Activated B cell treated with CpG ODN at 0.5 μM for 24 hours (primary cell): Measurements from ENCODE around the gene CAMTA1. TPM values are rescaled to one million over a fixed set of nuclear protein-coding genes. Genes with fewer than 3 reads are reported as not detected.

Experiments used
- ATAC-seq: fragments of 200-7000 bp; cut with Tn5 transposase; one replicate; pipeline ENCODE4 v1.10.0; 2021; ENCODE audit warnings: low read depth, mild to moderate bottlenecking, moderate library complexity
- CTCF ChIA-PET: fragments of 350-600 bp; sonication (Branson Sonifier 250); formaldehyde crosslinking; loops from one replicate; lab custom pipeline; 2021; ENCODE audit warnings: antibody characterized with exemption; lab: Charles Lee
- POLR2A ChIA-PET: fragments of 350-600 bp; sonication (Branson Sonifier 250); formaldehyde crosslinking; loops from one replicate; lab custom pipeline; 2021; ENCODE audit warnings: antibody characterized with exemption; lab: Charles Lee
- DNase-seq: peaks from one replicate; pipeline ENCODE4 v3.0.0; 2022
- H3K27ac Mint-ChIP-seq: one replicate; pipeline ENCODE4 v1.8.0; 2020; ENCODE audit warnings: mixed read lengths
- H3K27me3 Mint-ChIP-seq: one replicate; pipeline ENCODE4 v1.8.0; 2021; ENCODE audit warnings: mixed read lengths
- H3K36me3 Mint-ChIP-seq: one replicate; pipeline ENCODE4 v1.8.0; 2021; ENCODE audit warnings: low read depth, mixed read lengths
- H3K4me1 Mint-ChIP-seq: one replicate; pipeline ENCODE4 v1.8.0; 2021; ENCODE audit warnings: mixed read lengths
- H3K4me3 Mint-ChIP-seq: one replicate; pipeline ENCODE4 v1.8.0; 2020; ENCODE audit warnings: mild to moderate bottlenecking, mixed read lengths
- H3K9me3 Mint-ChIP-seq: one replicate; pipeline ENCODE4 v1.8.0; 2020; ENCODE audit warnings: mixed read lengths
- CTCF ChIP-seq: fragments of 200-600 bp; IDR thresholded peaks from one replicate; pipeline ENCODE4 v1.8.0; 2022; ENCODE audit warnings: antibody characterized with exemption, mild to moderate bottlenecking
- intact Hi-C: fragments of 100-400 bp; cut with micrococcal nuclease; formaldehyde crosslinking; loops from one replicate; pipeline ENCODE4 v1.15.1; 2024
- total RNA-seq: library from RNA; stranded (reverse); gene quantifications from 2 replicates; pipeline ENCODE4 v1.2.3, GENCODE V29; 2022

The CAMTA1 gene
- total RNA-seq, 1 donor from 2014 or later: 49.8 TPM

GRCh38 chr1:6774381-6774780, 10.9 kb upstream of the CAMTA1 start:
- Mint-ChIP-seq H3K27me3 (no peaks in the 10 kb centered on the region), H3K4me1 (peaks cover 47% of the 10 kb centered on the region), H3K36me3 (no peaks in the 10 kb centered on the region), H3K27ac (no peak overlapping the region), H3K4me3 (no peak overlapping the region), H3K9me3 (peaks cover 2% of the 10 kb centered on the region)
- no peak for ATAC-seq
- no peak for TF ChIP-seq CTCF
- CTCF ChIA-PET: no interaction called here
- intact Hi-C loops: no loop called here
- POLR2A ChIA-PET: no interaction called here
- DNase-seq: no peak

- no peaks in the 10 kb centered on the region for H3K36me3 Mint-ChIP-seq
- CTCF ChIA-PET: no interaction called here
- intact Hi-C loops: no loop called here
- peaks cover 44% of the 10 kb centered on the region for H3K4me1 Mint-ChIP-seq
- DNase-seq: no peak
- POLR2A ChIA-PET: no interaction called here
- TF ChIP-seq CTCF: no peak
- H3K4me3 Mint-ChIP-seq: no peak overlapping the region
- H3K27me3 Mint-ChIP-seq: no peaks in the 10 kb centered on the region
- ATAC-seq: no peak
- peaks cover 2% of the 10 kb centered on the region for H3K9me3 Mint-ChIP-seq
- no peak overlapping the region for H3K27ac Mint-ChIP-seq
These were observed 9.8 kb upstream of the CAMTA1 start for GRCh38 chr1:6775261-6776043.

- peaks cover 35% of the 10 kb centered on the region for H3K4me1 Mint-ChIP-seq
- intact Hi-C loops: no loop called here
- DNase-seq (no peak), ATAC-seq (no peak)
- H3K9me3 Mint-ChIP-seq: peaks cover 2% of the 10 kb centered on the region
- no peaks in the 10 kb centered on the region for H3K36me3 Mint-ChIP-seq
- no peaks in the 10 kb centered on the region for H3K27me3 Mint-ChIP-seq
- ChIA-PET POLR2A (no interaction called here), CTCF (no interaction called here)
- H3K27ac Mint-ChIP-seq: no peak overlapping the region
- H3K4me3 Mint-ChIP-seq: peak overlapping the region; percentile 56
- TF ChIP-seq CTCF: no peak
These were observed 8.9 kb upstream of the CAMTA1 start for GRCh38 chr1:6776389-6776788.

- ChIA-PET POLR2A (no interaction called here), CTCF (interaction anchor here (1.2 kb wide), 1 partner anchor 19 kb away, joined by 3 read pairs; no protein-coding TSS in a partner anchor)
- Mint-ChIP-seq H3K9me3 (peaks cover 2% of the 10 kb centered on the region), H3K4me3 (peak overlapping the region; percentile 56), H3K36me3 (no peaks in the 10 kb centered on the region), H3K4me1 (peaks cover 30% of the 10 kb centered on the region), H3K27me3 (no peaks in the 10 kb centered on the region), H3K27ac (peak overlapping the region; percentile 74)
- ATAC-seq: peak; percentile 71
- TF ChIP-seq CTCF: no peak
- intact Hi-C loops: no loop called here
- DNase-seq: no peak
These were observed 8.4 kb upstream of the CAMTA1 start for GRCh38 chr1:6776895-6777294.

GRCh38 chr1:6777813-6778212, 7.4 kb upstream of the CAMTA1 start:
- peaks cover 2% of the 10 kb centered on the region for H3K9me3 Mint-ChIP-seq
- no peaks in the 10 kb centered on the region for H3K27me3 Mint-ChIP-seq
- ATAC-seq: peak; percentile 61
- intact Hi-C loops: no loop called here
- H3K36me3 Mint-ChIP-seq: no peaks in the 10 kb centered on the region
- H3K4me1 Mint-ChIP-seq: peaks cover 33% of the 10 kb centered on the region
- H3K4me3 Mint-ChIP-seq: peak overlapping the region; percentile 28
- no peak for DNase-seq
- TF ChIP-seq CTCF: no peak
- POLR2A ChIA-PET: interaction anchor here (0.7 kb wide), 1 partner anchor 83 kb away, joined by 3 read pairs; no protein-coding TSS in a partner anchor
- H3K27ac Mint-ChIP-seq: peak overlapping the region; percentile 2
- CTCF ChIA-PET: interaction anchor here (1.2 kb wide), 1 partner anchor 18 kb away, joined by 3 read pairs; no protein-coding TSS in a partner anchor
